Measurements from ENCODE around the gene ENOSF1.

ENOSF1 gene

GRCh38 chr18:652131-652530 lies 60.3 kb downstream of the ENOSF1 start:
- H3K36me3 ChIP-seq (ENCODE audit: control insufficient read depth, insufficient read depth, low read length), result no peaks in the 10 kb centered on the region
- TF ChIP-seq CTCF (IDR thresholded peaks at IDR 0.05; ENCODE audit: insufficient read depth, low read length, poor library complexity, severe bottlenecking), result no peak
- H3K27me3 ChIP-seq (replicated peaks; ENCODE audit: control insufficient read depth, insufficient read depth, low read length), result no peaks in the 10 kb centered on the region
- DNase-seq (ENCODE audit: extremely low read depth, insufficient read length), result no peak
- H3K4me3 ChIP-seq (replicated peaks; ENCODE audit: low read depth, low read length), result no peak overlapping the region

- no peaks in the 10 kb centered on the region for H3K27me3 ChIP-seq (replicated peaks; ENCODE audit: control insufficient read depth, insufficient read depth, low read length)
- H3K36me3 ChIP-seq (ENCODE audit: control insufficient read depth, insufficient read depth, low read length), result no peaks in the 10 kb centered on the region
- no peak for TF ChIP-seq CTCF (IDR thresholded peaks at IDR 0.05; ENCODE audit: insufficient read depth, low read length, poor library complexity, severe bottlenecking)
- H3K4me3 ChIP-seq (replicated peaks; ENCODE audit: low read depth, low read length), result no peak overlapping the region
- peak; percentile 34 for DNase-seq (ENCODE audit: extremely low read depth, insufficient read length)
Observed at GRCh38 chr18:650428-650858, 62.0 kb downstream of the ENOSF1 start.

GRCh38 chr18:649341-649740 lies 63.1 kb downstream of the ENOSF1 start:
- H3K27me3 ChIP-seq (replicated peaks; ENCODE audit: control insufficient read depth, insufficient read depth, low read length), result no peaks in the 10 kb centered on the region
- no peak overlapping the region for H3K4me3 ChIP-seq (replicated peaks; ENCODE audit: low read depth, low read length)
- H3K36me3 ChIP-seq (ENCODE audit: control insufficient read depth, insufficient read depth, low read length), result no peaks in the 10 kb centered on the region
- TF ChIP-seq CTCF (IDR thresholded peaks at IDR 0.05; ENCODE audit: insufficient read depth, low read length, poor library complexity, severe bottlenecking), result no peak
- no peak for DNase-seq (ENCODE audit: extremely low read depth, insufficient read length)

- DNase-seq (ENCODE audit: extremely low read depth, insufficient read length), result no peak
- Histone ChIP-seq H3K36me3 (ENCODE audit: control insufficient read depth, insufficient read depth, low read length) (no peaks in the 10 kb centered on the region), H3K27me3 (replicated peaks; ENCODE audit: control insufficient read depth, insufficient read depth, low read length) (no peaks in the 10 kb centered on the region), H3K4me3 (replicated peaks; ENCODE audit: low read depth, low read length) (no peak overlapping the region)
- TF ChIP-seq CTCF (IDR thresholded peaks at IDR 0.05; ENCODE audit: insufficient read depth, low read length, poor library complexity, severe bottlenecking), result no peak
Observed at GRCh38 chr18:647304-647703, 65.1 kb downstream of the ENOSF1 start.

- DNase-seq (ENCODE audit: extremely low read depth, insufficient read length), result no peak
- Histone ChIP-seq H3K4me3 (replicated peaks; ENCODE audit: low read depth, low read length) (no peak overlapping the region), H3K27me3 (replicated peaks; ENCODE audit: control insufficient read depth, insufficient read depth, low read length) (no peaks in the 10 kb centered on the region), H3K36me3 (ENCODE audit: control insufficient read depth, insufficient read depth, low read length) (no peaks in the 10 kb centered on the region)
- no peak for TF ChIP-seq CTCF (IDR thresholded peaks at IDR 0.05; ENCODE audit: insufficient read depth, low read length, poor library complexity, severe bottlenecking)
Observed at GRCh38 chr18:644395-645004, 67.9 kb downstream of the ENOSF1 start.

- Histone ChIP-seq H3K27me3 (replicated peaks; ENCODE audit: control insufficient read depth, insufficient read depth, low read length) (no peaks in the 10 kb centered on the region), H3K36me3 (ENCODE audit: control insufficient read depth, insufficient read depth, low read length) (no peaks in the 10 kb centered on the region), H3K4me3 (replicated peaks; ENCODE audit: low read depth, low read length) (no peak overlapping the region)
- DNase-seq (ENCODE audit: extremely low read depth, insufficient read length), result no peak
- TF ChIP-seq CTCF (IDR thresholded peaks at IDR 0.05; ENCODE audit: insufficient read depth, low read length, poor library complexity, severe bottlenecking), result no peak
Observed at GRCh38 chr18:641224-641623, 71.2 kb downstream of the ENOSF1 start.

Measured in GM06990 (cell line).